Ovary (tissue), 10 donors: ENCODE results near the gene NDEL1. TPM values are rescaled to one million over a fixed set of nuclear protein-coding genes. Genes with fewer than 3 reads are reported as not detected.

Source experiments
- DNase-seq, 5 donors: peaks; one replicate each; pipeline ENCODE4 v3.0.0-alpha.2; 2019 to 2020
- H3K27ac ChIP-seq, 2 donors: fragments of 200-600 bp; one replicate each; pipeline versions ENCODE4 v1.5.1 to v1.8.0; 2019 to 2022
- H3K27me3 ChIP-seq: fragments of 200-600 bp; one replicate; pipeline ENCODE4 v1.8.0; 2022
- H3K36me3 ChIP-seq: fragments of 200-600 bp; sonication (generic); one replicate; pipeline ENCODE4 v1.5.1; 2019
- H3K4me1 ChIP-seq: one replicate; pipeline ENCODE4 v1.8.1; 2013; ENCODE audit warnings: mild to moderate bottlenecking, moderate library complexity; ENCODE audit not compliant: insufficient read depth
- H3K4me3 ChIP-seq: fragments of 200-600 bp; sonication (generic); one replicate; pipeline ENCODE4 v1.5.1; 2017
- H3K9me3 ChIP-seq, 2 donors: fragments of 200-600 bp in 1 of 2; sonication (generic) in 1 of 2; one replicate each; pipeline versions ENCODE4 v1.5.1 to v1.8.1; 2013 to 2019; ENCODE audit warnings: mild to moderate bottlenecking in 1 of 2, moderate library complexity in 1 of 2
- EP300 ChIP-seq: sonication (generic); formaldehyde crosslinking; IDR thresholded peaks from one replicate; pipeline ENCODE4 v1.6.1; 2017; ENCODE audit warnings: antibody characterized with exemption
- POLR2A ChIP-seq: fragments of 450-650 bp; IDR thresholded peaks from one replicate; pipeline ENCODE4 v1.6.1; 2017; ENCODE audit warnings: antibody characterized with exemption, mild to moderate bottlenecking, moderate library complexity
- WGBS, 3 donors: extraction: QIAGEN DNeasy Blood & Tissue Kit in 1 of 3; methylation state at CpG; one replicate each; pipeline versions ENCODE4 v1.1.5 to v1.1.7; 2013 to 2017; 5-methylcytosine and 5-hydroxymethylcytosine counted together
- intact Hi-C, 4 donors: fragments of 100-400 bp; cut with DNase I; formaldehyde crosslinking; loops; one replicate each; pipeline versions ENCODE4 v1.11.0 to v1.15.1; 2022 to 2023
- long read RNA-seq, 3 donors: library from polyadenylated mRNA in 2 of 3; unstranded in 2 of 3; transcript quantifications; one replicate each; pipeline ENCODE4 v2.0.0 and lab custom pipeline, GENCODE V29; 2021 to 2026
- polyA plus RNA-seq, 2 donors: library from polyadenylated mRNA; stranded (reverse); fragments of 200-250 nt in 1 of 2; fragments of 350-450 nt in 1 of 2; fragmentation: Illumina TruSeq in 1 of 2; extraction: RNeasy Lipid Tissue Mini Kit (QIAGEN cat#74804) in 1 of 2; gene quantifications; one replicate each; pipeline ENCODE4 v1.2.3, GENCODE V29; 2013 to 2014
- total RNA-seq, 7 donors: library from RNA; depleted of rRNA in 2 of 7; stranded (reverse); fragments of >200 nt in 2 of 7; fragmentation: NEBNext Ultra II Directional in 3 of 7; extraction: Animal tissue kit (Norgen Biotek cat#: 25700) in 3 of 7; gene quantifications; one replicate each; pipeline versions ENCODE4 v1.1.0 to v1.2.4, GENCODE V29; 2016 to 2023
- TF ChIP-seq, protein P1 (sequence below), 3 donors: fragments of 450-650 bp in 2 of 3; fragments of 200-600 bp in 1 of 3; IDR thresholded peaks; one replicate each; pipeline versions ENCODE4 v1.5.1 to v1.8.0; 2016 to 2022; ENCODE audit warnings: antibody characterized with exemption in 3 of 3, mild to moderate bottlenecking in 1 of 3
- donor health status: DM: no; HTN: no; CAD: no; lungs with moderate emphysema.
- donor health status: DM: no; HTN: no; CAD: no.
- donor health status: Bipolar disorder and iron deficiency.
- donor health status: DM: yes; HTN: yes; CAD: no.
- donor health status: DM: no; HTN: no; CAD: no.
- donor health status: DM: yes; HTN: yes; CAD: no.

Gene NDEL1, protein sequence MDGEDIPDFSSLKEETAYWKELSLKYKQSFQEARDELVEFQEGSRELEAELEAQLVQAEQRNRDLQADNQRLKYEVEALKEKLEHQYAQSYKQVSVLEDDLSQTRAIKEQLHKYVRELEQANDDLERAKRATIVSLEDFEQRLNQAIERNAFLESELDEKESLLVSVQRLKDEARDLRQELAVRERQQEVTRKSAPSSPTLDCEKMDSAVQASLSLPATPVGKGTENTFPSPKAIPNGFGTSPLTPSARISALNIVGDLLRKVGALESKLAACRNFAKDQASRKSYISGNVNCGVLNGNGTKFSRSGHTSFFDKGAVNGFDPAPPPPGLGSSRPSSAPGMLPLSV
- total RNA-seq (10 to 100 TPM; 57.1 to 86.5 (median 63.2) TPM), polyA plus RNA-seq (10 to 100 TPM; 36.7 to 71.3 TPM)
- long read RNA-seq, donor 1, transcript NDEL1-201 (9 exons, 2,372 nt): major isoform, 35 of 106 reads
- long read RNA-seq, donor 1, transcript NDEL1-204 (1 exons, 3,927 nt): minor isoform, 10 of 106 reads
- long read RNA-seq, donor 1, transcript NDEL1-203 (10 exons, 1,858 nt): minor isoform, 31 of 106 reads
- long read RNA-seq, donor 1, partial matches to known transcripts: 4 of 106 reads
- long read RNA-seq, donor 1, other reads (novel, unspliced or antisense): 25 of 106 reads
- long read RNA-seq, donor 2, transcript NDEL1-201 (9 exons, 2,372 nt): minor isoform, 8 of 20 reads
- long read RNA-seq, donor 2, transcript NDEL1-204 (1 exons, 3,927 nt): major isoform, 10 of 20 reads
- long read RNA-seq, donor 2, partial matches to known transcripts: 0 of 20 reads
- long read RNA-seq, donor 2, other reads (novel, unspliced or antisense): 0 of 20 reads
- long read RNA-seq, donor 3, transcript NDEL1-201 (9 exons, 2,372 nt): major isoform, 19 of 41 reads
- long read RNA-seq, donor 3, transcript NDEL1-203 (10 exons, 1,858 nt): minor isoform, 9 of 41 reads
- long read RNA-seq, donor 3, partial matches to known transcripts: 2 of 41 reads
- long read RNA-seq, donor 3, other reads (novel, unspliced or antisense): 8 of 41 reads

DNA sequence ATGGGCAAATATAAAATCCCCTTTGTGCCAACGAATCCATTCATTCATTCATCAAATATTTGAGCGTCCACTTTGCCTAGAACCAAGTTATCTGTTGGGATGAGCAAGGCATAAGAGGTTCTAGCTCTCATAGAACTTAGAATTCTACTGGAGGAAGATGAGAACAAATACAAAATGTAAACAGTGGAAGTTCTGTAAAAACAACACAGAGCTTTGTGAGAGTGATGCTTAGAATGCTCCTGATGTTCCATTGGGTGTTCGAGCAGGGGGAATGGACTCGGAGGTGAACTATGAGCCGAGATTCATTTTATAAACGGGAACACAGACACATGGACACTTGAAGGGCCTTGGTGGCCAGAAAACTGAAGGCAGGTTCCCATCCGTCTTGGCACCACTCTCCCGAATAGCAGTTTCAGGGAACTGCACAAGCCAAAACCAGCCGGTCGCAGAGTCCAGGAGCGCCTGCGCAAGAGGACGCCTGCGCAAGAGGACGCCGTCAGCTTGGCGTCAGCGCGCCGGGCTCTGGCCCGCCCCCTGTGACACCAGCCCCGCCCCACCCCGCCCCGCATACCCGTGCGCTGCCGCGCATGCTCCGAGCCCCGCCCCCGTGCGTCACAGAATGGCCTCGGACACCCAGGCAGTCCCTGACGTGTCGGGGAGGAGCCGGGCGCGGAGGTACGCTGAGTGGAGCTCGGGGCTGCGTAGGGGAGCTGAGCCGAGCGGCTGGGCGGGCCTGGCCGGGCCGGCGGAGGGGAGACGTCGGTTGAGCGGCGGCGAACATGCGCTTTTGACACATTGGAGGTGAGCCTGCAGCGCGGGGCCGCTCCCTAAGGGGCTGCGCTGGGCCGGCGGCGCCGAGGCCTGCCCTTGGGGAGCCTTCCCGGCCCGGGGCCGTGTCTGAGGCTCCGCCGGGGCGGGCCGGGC, at the start of gene NDEL1:
TSS of gene NDEL1 (plus strand) at position 640 of the 924 bp plus-strand sequence. CDS start 8,388 bp downstream, outside the sequence.
- H3K27me3 ChIP-seq: no peaks in the 10 kb centered on the region
- DNase-seq: peak; percentile 99 to 100 (median 99)
- no peaks in the 10 kb centered on the region for H3K9me3 ChIP-seq
- peaks cover 2% of the 10 kb centered on the region for H3K4me1 ChIP-seq
- peak within 1 kb of the TSS; percentile 97 to 99 for H3K27ac ChIP-seq
- intact Hi-C loops: no loop called here
- 2 to 4% (median 2%) methylated on average over 43 to 68 of the region's 68 CpGs for WGBS, 3 donors
- no peaks in the 10 kb centered on the region for H3K36me3 ChIP-seq
- TF ChIP-seq, protein P1, sequence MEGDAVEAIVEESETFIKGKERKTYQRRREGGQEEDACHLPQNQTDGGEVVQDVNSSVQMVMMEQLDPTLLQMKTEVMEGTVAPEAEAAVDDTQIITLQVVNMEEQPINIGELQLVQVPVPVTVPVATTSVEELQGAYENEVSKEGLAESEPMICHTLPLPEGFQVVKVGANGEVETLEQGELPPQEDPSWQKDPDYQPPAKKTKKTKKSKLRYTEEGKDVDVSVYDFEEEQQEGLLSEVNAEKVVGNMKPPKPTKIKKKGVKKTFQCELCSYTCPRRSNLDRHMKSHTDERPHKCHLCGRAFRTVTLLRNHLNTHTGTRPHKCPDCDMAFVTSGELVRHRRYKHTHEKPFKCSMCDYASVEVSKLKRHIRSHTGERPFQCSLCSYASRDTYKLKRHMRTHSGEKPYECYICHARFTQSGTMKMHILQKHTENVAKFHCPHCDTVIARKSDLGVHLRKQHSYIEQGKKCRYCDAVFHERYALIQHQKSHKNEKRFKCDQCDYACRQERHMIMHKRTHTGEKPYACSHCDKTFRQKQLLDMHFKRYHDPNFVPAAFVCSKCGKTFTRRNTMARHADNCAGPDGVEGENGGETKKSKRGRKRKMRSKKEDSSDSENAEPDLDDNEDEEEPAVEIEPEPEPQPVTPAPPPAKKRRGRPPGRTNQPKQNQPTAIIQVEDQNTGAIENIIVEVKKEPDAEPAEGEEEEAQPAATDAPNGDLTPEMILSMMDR (IDR thresholded peaks at IDR 0.05): no peak
- TF ChIP-seq POLR2A (peak; percentile 98), EP300 (peak; percentile 68)
- peak within 1 kb of the TSS; percentile 89 for H3K4me3 ChIP-seq

DNA sequence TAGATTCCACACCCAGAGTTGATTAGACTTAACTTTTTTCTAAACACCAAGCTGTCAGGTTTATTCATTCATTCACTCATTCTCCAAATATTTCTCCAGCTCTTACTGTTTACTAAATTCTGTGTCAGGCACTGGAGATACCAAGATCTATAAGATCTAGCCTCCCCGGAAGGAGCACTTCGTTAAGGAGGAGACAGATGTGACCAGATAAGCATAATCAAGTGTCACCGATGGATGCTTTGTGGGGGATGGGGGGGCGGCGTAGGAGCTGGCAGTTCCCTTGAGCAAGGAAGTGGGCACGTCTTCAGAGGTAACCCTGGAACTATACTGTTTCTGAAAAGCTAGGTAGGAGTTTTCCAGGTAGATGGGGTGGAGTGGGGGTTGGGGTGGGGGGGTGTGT, 48.8 kb upstream of the NDEL1 start:
- Histone ChIP-seq H3K27me3 (no peaks in the 10 kb centered on the region), H3K36me3 (no peaks in the 10 kb centered on the region), H3K27ac (no peak overlapping the region), H3K9me3 (no peaks in the 10 kb centered on the region), H3K4me1 (peaks cover 3% of the 10 kb centered on the region), H3K4me3 (no peak overlapping the region)
- intact Hi-C loops: no loop called here
- DNase-seq: no peak
- TF ChIP-seq, protein P1 (IDR thresholded peaks at IDR 0.05): no peak
- TF ChIP-seq POLR2A (no peak), EP300 (no peak)
- 60 to 71% (median 63%) methylated on average over 6 of the region's 6 CpGs for WGBS, 3 donors

DNA sequence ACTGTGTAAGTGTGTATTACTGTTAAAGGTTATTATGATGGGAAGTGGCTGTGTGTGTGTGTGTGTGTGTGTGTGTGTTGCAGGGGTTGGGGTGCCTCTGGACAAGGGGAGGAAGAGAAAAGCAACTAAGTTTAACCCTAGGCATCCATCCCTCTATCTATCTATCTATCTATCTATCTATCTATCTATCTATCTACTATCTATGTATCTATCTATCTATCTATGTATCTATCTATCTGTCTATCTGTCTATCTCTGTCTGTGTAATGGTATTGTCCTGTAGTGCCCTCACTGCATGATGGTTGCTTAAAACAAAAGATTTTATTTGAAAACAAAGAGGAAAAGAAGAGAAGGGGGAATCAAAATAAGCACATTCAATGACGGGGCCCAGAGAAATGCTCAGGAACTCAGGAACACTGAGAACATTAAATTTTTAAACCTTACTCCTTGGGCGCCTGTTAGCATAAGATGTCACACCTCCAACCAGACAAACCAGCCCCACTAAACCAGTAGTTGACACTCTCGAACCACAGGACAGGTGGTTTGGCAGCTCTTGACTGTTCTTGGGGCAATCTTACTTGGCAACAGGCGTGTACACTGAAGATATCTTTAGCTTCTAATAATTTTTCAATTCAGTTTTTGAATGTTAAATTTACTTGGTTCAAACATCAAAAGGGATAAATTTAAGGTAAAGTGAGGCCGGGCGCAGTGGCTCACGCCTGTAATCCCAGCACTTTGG, 47.6 kb upstream of the NDEL1 start:
- intact Hi-C loops: no loop called here

More for the DNA sequence above, 47.6 kb upstream of the NDEL1 start:
- TF ChIP-seq, protein P1 (IDR thresholded peaks at IDR 0.05): no peak
- Histone ChIP-seq H3K27ac (no peak overlapping the region), H3K36me3 (no peaks in the 10 kb centered on the region), H3K27me3 (no peaks in the 10 kb centered on the region), H3K4me1 (peaks cover 1% of the 10 kb centered on the region), H3K4me3 (no peak overlapping the region), H3K9me3 (no peaks in the 10 kb centered on the region)
- 89 to 92% (median 91%) methylated on average over 7 of the region's 7 CpGs for WGBS, 3 donors
- DNase-seq: no peak
